GM23338 (cell line): ENCODE data around the gene SLC66A1. TPM values are rescaled to one million over a fixed set of nuclear protein-coding genes. Genes with fewer than 3 reads are reported as not detected.
A peak's percentile ranks its signal among the peaks of the same experiment; 100 is the strongest.

Source experiments
- ATAC-seq: fragments of 200-7000 bp; cut with Tn5 transposase; 3 replicates; pipeline ENCODE4 v1.9.1; 2020
- DNase-seq: peaks from one replicate; pipeline ENCODE4 v3.0.0-alpha.2; 2015; ENCODE audit warnings: low spot score
- H2AFZ ChIP-seq: fragments of 200-600 bp; sonication (generic); 2 replicates; pipeline ENCODE4 v1.8.0; 2016; ENCODE audit warnings: antibody characterized with exemption, mild to moderate bottlenecking, moderate library complexity
- H3F3A ChIP-seq: fragments of 200-600 bp; sonication (generic); replicated peaks from 2 replicates; pipeline ENCODE4 v1.8.0; 2017; ENCODE audit warnings: antibody characterized with exemption, mixed run types, low read depth
- H3K27ac ChIP-seq: fragments of 200-600 bp; sonication (generic); 2 replicates; pipeline ENCODE4 v1.6.1; 2016; ENCODE audit warnings: low read depth
- H3K27me3 ChIP-seq: fragments of 200-600 bp; sonication (generic); 2 replicates; pipeline ENCODE4 v1.8.0; 2016; ENCODE audit warnings: mild to moderate bottlenecking, mixed run types, moderate library complexity; ENCODE audit not compliant: insufficient read depth
- H3K36me3 ChIP-seq: fragments of 200-600 bp; sonication (generic); 2 replicates; pipeline ENCODE4 v1.8.0; 2016; ENCODE audit warnings: mild to moderate bottlenecking; ENCODE audit not compliant: insufficient read depth
- H3K4me1 ChIP-seq: fragments of 200-600 bp; sonication (generic); 2 replicates; pipeline ENCODE4 v1.8.0; 2016; ENCODE audit warnings: mild to moderate bottlenecking, moderate library complexity; ENCODE audit not compliant: insufficient read depth
- H3K4me2 ChIP-seq: fragments of 200-600 bp; sonication (generic); 2 replicates; pipeline ENCODE4 v1.7.1; 2017; ENCODE audit warnings: mixed run types
- H3K4me3 ChIP-seq: fragments of 200-600 bp; sonication (generic); 2 replicates; pipeline ENCODE4 v1.6.1; 2016; ENCODE audit warnings: mixed run types
- H3K79me2 ChIP-seq: fragments of 200-600 bp; sonication (generic); replicated peaks from 2 replicates; pipeline ENCODE4 v1.8.0; 2017; ENCODE audit warnings: mild to moderate bottlenecking; ENCODE audit not compliant: insufficient read depth
- H3K9me2 ChIP-seq: fragments of 200-600 bp; sonication (generic); 2 replicates; pipeline ENCODE4 v1.8.0; 2017; ENCODE audit not compliant: insufficient read depth
- H4K20me1 ChIP-seq: fragments of 200-600 bp; sonication (generic); replicated peaks from 2 replicates; pipeline ENCODE4 v1.8.0; 2017; ENCODE audit warnings: mild to moderate bottlenecking; ENCODE audit not compliant: insufficient read depth
- H3K27ac Mint-ChIP-seq: 2 replicates; pipeline ENCODE4 v1.8.0; 2020; ENCODE audit warnings: inconsistent platforms, mild to moderate bottlenecking, moderate library complexity, mixed read lengths
- H3K27me3 Mint-ChIP-seq: 3 replicates; pipeline ENCODE4 v1.8.0; 2022; ENCODE audit warnings: low read depth, mild to moderate bottlenecking, moderate library complexity, mixed read lengths, inconsistent platforms; ENCODE audit not compliant: insufficient read depth, poor library complexity
- H3K36me3 Mint-ChIP-seq: 3 replicates; pipeline ENCODE4 v1.8.0; 2021; ENCODE audit warnings: low read depth, mild to moderate bottlenecking, inconsistent platforms, moderate library complexity, mixed read lengths
- H3K4me1 Mint-ChIP-seq: 3 replicates; pipeline ENCODE4 v1.8.0; 2020; ENCODE audit warnings: mild to moderate bottlenecking, inconsistent platforms, mixed read lengths
- H3K4me3 Mint-ChIP-seq: 3 replicates; pipeline ENCODE4 v1.8.0; 2021; ENCODE audit warnings: moderate library complexity, mild to moderate bottlenecking, inconsistent platforms, mixed read lengths
- H3K9me3 Mint-ChIP-seq: 3 replicates; pipeline ENCODE4 v1.8.0; 2020; ENCODE audit warnings: moderate library complexity, mild to moderate bottlenecking, inconsistent platforms, mixed read lengths
- CREB1 ChIP-seq: fragments of 250-450 bp; sonication (Bioruptor Pico); IDR thresholded peaks from 2 replicates; pipeline ENCODE4 v1.5.0; 2020; ENCODE audit warnings: low read depth, mild to moderate bottlenecking, moderate library complexity
- CTCF ChIP-seq, 2 experiments: fragments of 200-600 bp in 1 of 2; sonication (generic) in 1 of 2; conservative IDR thresholded peaks; 2 replicates each; pipeline versions ENCODE4 v1.5.1 to v1.6.1; 2016 to 2017; ENCODE audit warnings: antibody characterized with exemption in 2 of 2, low read depth in 2 of 2, mild to moderate bottlenecking in 2 of 2, moderate library complexity in 1 of 2
- ETS1 ChIP-seq: IDR thresholded peaks from 2 replicates; pipeline ENCODE4 v1.6.1; 2016; ENCODE audit warnings: antibody characterized with exemption
- EZH2 ChIP-seq: fragments of 200-600 bp; sonication (generic); IDR thresholded peaks from one replicate; pipeline ENCODE4 v1.8.0; 2017; ENCODE audit warnings: antibody characterized with exemption, mild to moderate bottlenecking, low read depth; ENCODE audit not compliant: unreplicated experiment
- EZH2phosphoT487 ChIP-seq: fragments of 200-600 bp; sonication (generic); IDR thresholded peaks from one replicate; pipeline ENCODE4 v1.8.1; 2018; ENCODE audit warnings: antibody characterized with exemption; ENCODE audit not compliant: unreplicated experiment
- JUNB ChIP-seq: IDR thresholded peaks from one replicate; pipeline ENCODE4 v1.6.1; 2016; ENCODE audit warnings: antibody characterized with exemption; ENCODE audit not compliant: unreplicated experiment
- NANOG ChIP-seq: IDR thresholded peaks from 2 replicates; pipeline ENCODE4 v1.6.1; 2016; ENCODE audit warnings: antibody characterized with exemption, borderline replicate concordance
- POLR2AphosphoS5 ChIP-seq: IDR thresholded peaks from 2 replicates; pipeline ENCODE4 v1.6.1; 2016; ENCODE audit warnings: antibody characterized with exemption, low read depth
- REST ChIP-seq: IDR thresholded peaks from one replicate; pipeline ENCODE4 v1.6.1; 2018; ENCODE audit warnings: antibody characterized with exemption; ENCODE audit not compliant: unreplicated experiment
- STAT1 ChIP-seq: IDR thresholded peaks from one replicate; pipeline ENCODE4 v1.6.1; 2016; ENCODE audit warnings: antibody characterized with exemption; ENCODE audit not compliant: unreplicated experiment
- ZNF114 ChIP-seq: fragments of 250-450 bp; sonication (Bioruptor Pico); IDR thresholded peaks from 2 replicates; pipeline ENCODE4 v1.5.0; 2020; ENCODE audit warnings: mild to moderate bottlenecking, moderate library complexity
- ZNF331 ChIP-seq: fragments of 250-450 bp; sonication (Bioruptor Pico); IDR thresholded peaks from 2 replicates; pipeline ENCODE4 v1.5.0; 2020; ENCODE audit warnings: low read depth, mild to moderate bottlenecking, moderate library complexity
- ZNF462 ChIP-seq: fragments of 250-450 bp; sonication (Bioruptor Pico); IDR thresholded peaks from 2 replicates; pipeline ENCODE4 v1.5.0; 2020; ENCODE audit warnings: mild to moderate bottlenecking, moderate library complexity
- polyA plus RNA-seq: library from polyadenylated mRNA; unstranded; fragments of >200 nt; fragmentation: Nextera tagmentation; extraction: Ambion mirVana; gene quantifications from 2 replicates; pipeline ENCODE4 v1.2.1, GENCODE V29; 2016
- total RNA-seq: library from RNA; depleted of rRNA; stranded (reverse); fragments of >200 nt; shearing (Covaris generic); gene quantifications from 2 replicates; pipeline ENCODE4 v1.2.3, GENCODE V29; 2014

The SLC66A1 gene
- total and polyA plus RNA-seq, 2 experiments from 2014 or later, result 6.9 to 19.7 TPM

GRCh38 chr1:19336543-19336942, 24.4 kb downstream of the SLC66A1 start:
- no peak for ATAC-seq
- no peaks in the 10 kb centered on the region for H3K9me3 Mint-ChIP-seq

More at GRCh38 chr1:19336543-19336942, 24.4 kb downstream of the SLC66A1 start:
- H3K4me3 Mint-ChIP-seq, result no peak overlapping the region
- H4K20me1 ChIP-seq, result no peaks in the 10 kb centered on the region; the same call in 1 of the 2 replicates
- H3K27ac Mint-ChIP-seq, result 0 out of 2 replicates have a peak overlapping the region, but pooled peaks have one; percentile 62
- no peak for TF ChIP-seq REST
- no peak for TF ChIP-seq JUNB
- no peak for TF ChIP-seq EZH2
- TF ChIP-seq CTCF (conservative IDR thresholded peaks at IDR 0.05; ENCODE audit: low read depth in 2 of 2), result no peak
- no peak for TF ChIP-seq STAT1
- no peak for TF ChIP-seq ZNF462 (CRISPR knock-in tag)
- no peak for TF ChIP-seq ZNF331 (CRISPR knock-in tag)
- no peak for TF ChIP-seq ZNF114 (CRISPR knock-in tag)
- TF ChIP-seq ETS1, result no peak
- TF ChIP-seq NANOG, result no peak
- no peak for TF ChIP-seq EZH2phosphoT487
- no peak for TF ChIP-seq POLR2AphosphoS5
- no peak for TF ChIP-seq CREB1 (CRISPR knock-in tag)
- no peak for DNase-seq
- H3K4me1 Mint-ChIP-seq, result peaks cover 34% of the 10 kb centered on the region
- no peak overlapping the region for H3K4me2 ChIP-seq
- peaks cover 27% of the 10 kb centered on the region for H3K36me3 Mint-ChIP-seq
- no peaks in the 10 kb centered on the region for H3K9me2 ChIP-seq
- no peak overlapping the region for H2AFZ ChIP-seq
- peaks cover 15% of the 10 kb centered on the region for H3F3A ChIP-seq
- no peaks in the 10 kb centered on the region for H3K27me3 ChIP-seq
- no peak overlapping the region; the same call in 1 of the 2 replicates for H3K27ac ChIP-seq
- no peak overlapping the region for H3K4me3 ChIP-seq
- peaks cover 11% of the 10 kb centered on the region for H3K4me1 ChIP-seq
- H3K27me3 Mint-ChIP-seq, result peaks cover 33% of the 10 kb centered on the region
- no peaks in the 10 kb centered on the region for H3K79me2 ChIP-seq
- H3K36me3 ChIP-seq, result no peaks in the 10 kb centered on the region
